HTR-8/SVneo (cell line): Measurements from ENCODE around the gene S1PR4.
"Not testable (repeated sequence)": the region's sequence is repeated elsewhere in the genome, so short reads cannot be mapped to it uniquely, and the experiment has no call there.

ENCODE experiments used
- DNase-seq: peaks from one replicate; pipeline ENCODE4 v3.0.0; 2011; ENCODE audit warnings: low spot score, mixed read lengths; ENCODE audit not compliant: insufficient read length
- FAIRE-seq: peaks from 2 replicates; lab custom pipeline; 2011; peaks lifted over from hg19 to GRCh38; lab: Jason Lieb, UNC

S1PR4 gene

DNA sequence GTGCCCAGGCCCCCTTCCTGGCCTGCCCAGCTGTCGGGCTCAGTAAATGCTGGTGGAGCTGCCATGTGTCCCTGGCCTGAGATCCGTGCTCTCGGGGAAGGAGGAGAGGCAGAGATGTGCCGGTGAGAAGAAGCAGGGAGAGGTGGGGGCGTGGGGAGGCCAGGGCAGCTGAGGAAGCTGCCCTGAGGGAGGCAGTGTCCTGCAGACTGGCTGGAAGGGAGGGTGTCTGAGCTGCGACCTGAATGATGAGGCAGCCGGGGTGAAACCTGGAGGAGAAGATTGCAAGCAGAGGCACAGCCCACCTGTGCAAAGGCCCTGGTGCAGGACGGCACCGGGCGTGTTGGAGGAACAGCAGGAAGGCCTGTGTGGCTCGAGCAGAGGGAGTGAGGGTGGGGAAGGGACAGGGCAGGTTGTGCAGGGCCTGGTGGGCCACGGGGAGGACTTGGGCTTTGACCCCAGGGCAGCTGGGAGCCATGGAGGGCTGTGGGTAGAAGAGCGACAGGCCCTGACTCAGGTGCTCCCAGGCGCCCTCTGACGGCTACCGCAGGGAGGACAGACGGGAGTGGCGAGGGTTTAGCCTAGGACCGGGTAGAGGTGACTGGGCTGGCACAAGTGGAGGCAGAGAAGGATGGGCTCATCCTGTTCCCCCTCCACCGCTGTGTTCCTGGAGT is 31.9 kb downstream of the S1PR4 start:
- DNase-seq = peak; percentile 35

DNA sequence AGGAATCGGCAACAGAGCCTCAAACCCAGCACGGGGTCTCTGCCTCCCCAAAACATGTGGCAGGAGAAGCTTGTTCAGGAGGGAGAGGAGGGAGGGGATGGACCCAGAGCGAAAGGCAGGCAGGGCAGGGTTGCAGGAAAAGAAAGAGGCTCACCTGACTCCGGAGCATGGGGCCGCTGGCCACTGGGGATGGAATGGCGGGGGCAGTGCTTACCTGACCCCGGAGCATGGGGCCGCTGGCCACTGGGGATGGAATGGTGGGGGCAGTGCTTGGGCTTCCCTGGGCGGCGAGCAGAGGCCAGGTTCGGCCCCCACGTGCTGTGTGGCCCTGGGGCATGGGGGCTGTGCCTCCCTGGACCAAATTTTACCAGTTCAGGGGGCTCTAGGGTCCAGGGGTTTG is 32.6 kb downstream of the S1PR4 start:
- FAIRE-seq (no peak), DNase-seq (no peak)

More for the DNA sequence above, 31.9 kb downstream of the S1PR4 start:
- FAIRE-seq = no peak

DNA sequence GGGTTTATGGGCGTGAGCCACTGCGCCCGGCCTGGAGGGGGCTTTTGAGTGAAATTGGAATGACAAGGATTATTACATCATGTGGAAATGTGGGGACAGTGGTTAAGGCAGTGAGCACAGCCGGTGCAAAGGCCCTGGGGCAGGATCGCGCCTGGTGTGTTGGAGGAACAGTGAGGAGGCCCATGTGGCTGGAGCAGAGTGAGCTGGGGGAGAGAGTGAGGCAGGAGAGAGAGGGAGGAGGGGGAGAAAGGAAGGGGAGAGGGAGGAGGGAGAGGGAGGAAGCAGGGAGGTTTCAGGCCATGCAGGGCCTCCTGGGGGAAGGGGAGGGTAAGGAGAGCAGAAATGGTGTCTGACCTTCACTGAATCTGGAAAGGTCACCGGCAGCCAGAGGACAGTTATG is 34.6 kb downstream of the S1PR4 start:
- no peak for FAIRE-seq

DNA sequence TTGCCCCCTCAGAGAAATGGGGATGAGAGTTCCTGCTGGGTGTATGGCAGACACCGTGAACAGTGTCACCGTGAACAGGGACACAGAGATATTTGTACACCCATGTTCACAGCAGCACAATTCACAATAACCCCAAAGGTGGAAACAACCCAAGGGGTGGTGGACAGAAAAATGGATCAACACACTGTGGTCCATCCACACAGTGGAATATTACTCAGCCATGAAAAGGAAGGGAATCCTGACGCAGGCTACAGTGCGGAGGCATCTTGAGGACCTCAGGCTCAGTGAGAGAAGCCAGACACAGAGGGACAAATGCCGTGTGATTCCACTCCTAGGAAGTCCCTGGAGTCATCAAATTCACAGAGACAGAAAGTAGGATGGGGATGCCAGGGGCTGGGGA is 38.3 kb downstream of the S1PR4 start:
- DNase-seq (no peak), FAIRE-seq (no peak)

More for the DNA sequence above, 34.6 kb downstream of the S1PR4 start:
- DNase-seq = no peak

DNA sequence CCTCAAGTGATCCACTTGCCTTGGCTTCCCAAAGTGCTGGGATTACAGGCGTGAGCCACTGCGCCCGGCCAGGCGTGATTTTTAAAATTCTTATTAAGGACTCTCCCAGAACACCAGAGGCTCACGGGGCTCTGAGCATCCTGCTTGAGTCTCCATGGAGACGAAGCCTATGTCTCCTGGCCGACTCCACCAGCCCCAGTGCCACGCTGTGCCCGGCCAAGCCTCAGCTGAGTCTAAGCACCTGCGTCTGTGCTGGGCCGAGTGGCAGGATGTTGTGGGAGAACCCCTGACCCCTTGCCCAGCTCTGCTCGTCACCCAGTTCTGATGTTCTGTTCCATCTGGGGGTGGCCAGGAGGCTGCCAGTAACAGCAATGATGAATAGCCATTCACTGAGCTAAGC is 42.0 kb downstream of the S1PR4 start:
- FAIRE-seq (no peak), DNase-seq (no peak)

DNA sequence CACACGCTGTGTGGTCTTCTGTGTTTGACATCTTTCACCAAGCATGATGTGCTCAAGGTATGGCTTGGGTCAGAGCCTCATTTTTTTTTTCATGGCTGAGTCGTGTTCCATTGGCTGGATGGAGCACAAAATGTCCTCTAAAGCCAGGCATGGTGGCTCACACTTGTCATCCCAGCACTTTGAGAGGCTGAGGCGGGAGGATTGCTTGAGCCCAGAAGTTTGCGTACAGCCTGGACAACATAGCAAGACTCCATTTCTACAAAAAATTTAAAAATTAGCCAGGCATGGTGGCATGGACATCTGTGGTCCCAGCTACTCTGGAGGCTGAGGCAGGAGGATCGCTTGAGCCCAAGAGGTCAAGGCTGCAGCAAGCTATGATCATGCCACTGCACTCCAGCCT is 43.0 kb downstream of the S1PR4 start:
- not testable (repeated sequence) for DNase-seq

DNA sequence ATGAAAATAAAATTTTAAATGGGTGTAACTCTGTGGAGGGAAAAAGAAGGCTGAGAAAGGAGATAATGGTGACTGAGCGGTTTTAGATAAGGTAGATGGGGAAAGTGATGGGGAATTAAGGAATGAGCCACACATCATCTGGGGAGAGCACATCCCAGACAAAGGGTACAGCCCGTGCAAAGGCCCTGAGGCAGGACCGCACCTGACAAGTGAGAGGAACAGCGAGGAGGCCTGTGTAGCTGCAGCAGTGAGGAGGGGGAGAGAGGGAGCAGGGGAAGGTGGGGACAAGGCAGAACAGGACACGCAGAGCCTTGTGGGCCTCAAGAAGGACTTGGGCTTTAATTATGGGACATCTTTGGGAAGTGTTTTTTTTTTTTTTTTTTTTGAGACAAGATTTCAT is 44.1 kb downstream of the S1PR4 start:
- FAIRE-seq (no peak), DNase-seq (no peak)

More for the DNA sequence above, 43.0 kb downstream of the S1PR4 start:
- not testable (repeated sequence) for FAIRE-seq

DNA sequence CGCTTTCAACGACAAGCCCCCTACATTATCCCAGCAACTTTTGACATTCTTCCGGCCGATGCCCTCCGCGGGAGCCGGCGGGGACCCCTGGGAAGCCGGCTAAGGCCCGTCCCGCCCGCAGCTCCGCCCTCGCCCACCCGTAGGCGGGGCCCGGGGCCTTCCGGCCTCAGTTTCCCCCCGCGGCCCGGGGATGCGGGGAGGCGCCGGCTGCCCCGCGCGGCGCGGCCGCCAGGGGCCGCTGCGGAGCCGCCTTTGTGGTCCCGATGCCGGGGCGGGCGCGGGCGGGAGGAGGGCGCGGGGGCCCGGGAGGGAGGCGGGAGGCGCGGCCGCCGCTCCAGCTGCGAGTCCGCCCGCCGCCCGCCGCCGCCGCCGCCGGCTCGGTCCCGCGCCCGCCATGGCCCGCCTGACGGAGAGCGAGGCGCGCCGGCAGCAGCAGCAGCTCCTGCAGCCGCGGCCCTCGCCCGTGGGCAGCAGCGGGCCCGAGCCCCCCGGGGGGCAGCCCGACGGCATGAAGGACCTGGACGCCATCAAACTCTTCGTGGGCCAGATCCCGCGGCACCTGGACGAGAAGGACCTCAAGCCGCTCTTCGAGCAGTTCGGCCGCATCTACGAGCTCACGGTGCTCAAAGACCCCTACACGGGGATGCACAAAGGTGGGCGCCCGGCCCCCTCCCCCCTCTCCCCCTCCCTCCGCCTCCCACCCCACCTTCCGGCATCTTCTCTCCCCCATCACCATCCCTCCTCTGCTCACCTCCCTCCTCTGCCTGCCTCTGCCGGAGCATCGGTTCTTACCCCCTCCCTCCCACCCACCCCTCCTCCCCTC is 46.0 kb downstream of the S1PR4 start, which contains the start of gene CELF5:
Gene CELF5 (plus strand): TSS at position 316 of the 823 bp plus-strand sequence. CDS start 79 bp downstream, at position 395.
- peak; percentile 50 for DNase-seq
- FAIRE-seq = no peak

DNA sequence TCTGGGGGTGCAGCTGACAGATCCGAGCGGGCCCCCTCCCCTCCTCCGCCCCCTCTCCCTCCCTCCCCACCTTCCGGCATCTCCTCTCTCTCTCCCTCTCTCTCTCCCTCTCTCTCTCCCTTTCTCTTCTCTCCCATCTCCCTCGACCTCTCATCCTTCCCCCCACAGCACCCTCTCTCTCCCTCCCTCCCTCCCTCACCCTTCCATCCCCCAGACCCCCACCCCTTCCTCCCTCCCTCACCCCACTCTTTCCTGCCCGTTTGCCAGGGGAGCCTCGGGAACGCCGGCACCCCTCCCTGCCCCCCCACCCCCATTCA is 46.6 kb downstream of the S1PR4 start:
- DNase-seq (no peak), FAIRE-seq (no peak)

DNA sequence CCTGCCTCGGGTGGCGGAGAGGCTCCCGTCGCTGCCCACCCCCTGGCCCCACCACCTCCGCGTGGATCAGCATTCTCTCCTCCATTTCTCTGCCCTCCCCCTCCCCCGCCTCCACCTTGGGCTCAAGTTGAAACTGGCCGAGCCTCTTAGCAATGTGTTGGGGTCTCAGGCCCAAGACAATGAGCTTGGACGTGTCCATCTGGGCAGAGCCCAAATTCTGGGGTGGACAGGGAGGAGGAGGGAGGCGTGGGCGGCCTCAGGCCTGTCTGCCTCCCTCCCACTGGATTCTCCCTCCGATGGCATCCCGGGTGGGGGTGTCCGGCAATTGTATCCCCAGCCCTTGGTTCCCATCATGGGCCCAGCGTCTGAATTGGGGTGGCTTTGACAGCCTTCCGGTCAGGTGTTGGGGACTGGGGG is 47.1 kb downstream of the S1PR4 start:
- DNase-seq (no peak), FAIRE-seq (no peak)

DNA sequence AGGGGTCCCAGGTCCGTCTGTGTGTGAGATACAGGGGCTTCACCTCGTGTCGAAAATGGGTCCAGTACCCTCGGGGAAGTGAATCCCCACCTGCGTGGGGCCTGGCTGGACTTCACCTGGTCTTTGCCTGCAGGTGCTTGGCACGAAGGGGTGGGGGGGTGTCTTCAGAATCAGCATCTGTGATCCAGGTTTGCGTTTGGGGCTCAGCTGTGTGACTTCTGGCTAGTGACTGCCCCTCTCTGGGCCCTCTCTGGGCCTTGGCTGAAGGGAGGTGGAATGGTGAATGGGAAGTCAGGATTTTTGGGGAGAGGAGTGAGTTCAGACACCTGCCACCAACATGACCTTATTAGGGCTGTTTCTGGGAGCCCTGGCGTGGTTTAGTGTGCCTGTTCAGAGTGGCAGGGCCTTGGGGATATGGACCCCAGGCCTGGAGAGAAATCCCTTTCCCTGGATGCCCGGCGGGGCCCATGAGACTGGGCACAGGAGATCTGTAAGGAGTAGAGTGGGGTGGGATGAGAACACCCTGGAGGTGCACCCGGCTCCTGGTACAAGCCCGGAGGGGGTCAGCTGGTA is 48.6 kb downstream of the S1PR4 start:
- DNase-seq (no peak), FAIRE-seq (no peak)

DNA sequence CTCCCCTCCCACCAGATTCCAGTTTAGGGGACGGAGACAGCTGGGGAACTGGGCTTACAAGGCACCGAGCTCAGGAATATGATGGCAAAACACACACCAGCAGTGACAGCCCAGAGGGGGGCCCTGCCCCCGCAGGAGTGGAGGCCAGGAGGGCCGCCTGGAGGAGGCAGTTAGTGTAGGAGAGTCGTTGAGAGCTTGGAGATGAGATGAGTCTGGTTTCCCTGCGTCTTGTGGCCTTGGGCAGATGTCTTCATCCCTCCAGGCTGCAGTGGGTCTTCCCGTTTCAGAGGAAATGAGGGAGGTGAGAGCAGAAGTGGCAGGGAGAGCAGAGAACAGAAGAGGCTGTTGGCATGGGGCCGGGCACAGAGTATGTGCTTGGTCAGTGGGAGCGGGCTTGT is 50.8 kb downstream of the S1PR4 start:
- no peak for FAIRE-seq
- no peak for DNase-seq
